Activated CD8-positive, alpha-beta memory T cell treated with anti-CD3 and anti-CD28 coated beads, Interleukin-2, amount 50 U/mL, for 48 hours (primary cell): ENCODE measurements around the gene OFD1.
"Not testable (repeated sequence)": the region's sequence is repeated elsewhere in the genome, so short reads cannot be mapped to it uniquely, and the experiment has no call there.

Source experiments
- DNase-seq: peaks from one replicate; pipeline ENCODE4 v3.0.0-alpha.2; 2020

The OFD1 gene

GRCh38 chrX:13703589-13703988, 31.0 kb upstream of the OFD1 start:
- DNase-seq = no peak

GRCh38 chrX:13711141-13711540, 23.4 kb upstream of the OFD1 start:
- no peak for DNase-seq

DNA sequence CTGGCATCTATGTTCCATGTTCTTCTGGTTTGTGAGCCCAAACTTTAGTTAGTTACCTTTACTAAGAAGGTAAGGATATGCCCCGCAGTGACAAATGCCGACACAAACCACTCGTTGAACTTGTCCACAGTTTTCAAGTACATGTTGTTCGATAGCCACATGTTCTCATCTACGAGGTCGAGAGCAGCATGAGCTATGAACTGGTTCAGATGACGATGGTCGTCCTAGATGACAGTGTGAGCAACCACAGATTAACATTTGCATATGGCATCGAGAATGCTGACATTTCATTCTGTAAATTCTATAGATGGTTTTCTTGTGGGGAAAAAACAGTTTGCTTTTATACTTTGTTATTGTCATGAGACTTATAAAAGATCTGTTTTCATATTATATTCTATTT, 18.1 kb upstream of the OFD1 start:
- no peak for DNase-seq

- DNase-seq = no peak
Observed at GRCh38 chrX:13716905-13717304, 17.6 kb upstream of the OFD1 start.

DNA sequence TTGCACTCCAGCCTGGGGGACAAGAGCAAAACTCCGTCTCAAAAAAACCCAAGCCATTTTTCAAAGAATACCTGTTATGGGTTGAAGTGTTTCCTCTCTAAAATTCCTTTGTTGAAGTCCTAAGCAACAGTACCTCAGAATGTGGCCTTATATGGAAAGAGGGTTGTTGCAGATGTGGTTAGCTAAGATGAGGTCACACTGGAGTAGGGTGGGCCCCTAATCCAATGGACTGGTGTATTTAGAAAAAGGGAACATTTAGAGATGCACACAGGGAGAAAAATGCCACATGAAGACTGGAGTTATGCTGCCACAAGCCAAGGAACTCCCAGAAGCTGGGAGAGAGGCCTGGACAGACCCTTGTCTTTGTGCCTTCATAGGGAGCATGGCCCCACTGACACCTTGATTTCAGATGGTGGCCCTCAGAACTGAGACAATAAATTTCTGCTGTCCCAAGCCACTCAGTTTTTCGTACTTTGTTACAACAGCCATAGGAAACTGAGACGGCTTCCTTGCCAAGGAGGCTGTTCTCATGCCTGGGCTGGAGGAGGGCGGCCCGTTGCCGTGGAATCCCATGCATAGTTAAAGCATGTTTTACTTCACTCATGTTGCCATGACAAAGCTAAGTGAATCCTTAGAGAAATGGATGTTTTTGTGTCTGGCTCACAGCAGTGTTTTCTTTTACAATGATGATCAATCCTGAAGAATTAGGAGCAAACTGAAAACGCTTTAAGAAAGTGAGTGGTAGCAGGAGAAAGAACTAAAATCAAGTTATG, 16.7 kb upstream of the OFD1 start:
- no peak for DNase-seq

DNA sequence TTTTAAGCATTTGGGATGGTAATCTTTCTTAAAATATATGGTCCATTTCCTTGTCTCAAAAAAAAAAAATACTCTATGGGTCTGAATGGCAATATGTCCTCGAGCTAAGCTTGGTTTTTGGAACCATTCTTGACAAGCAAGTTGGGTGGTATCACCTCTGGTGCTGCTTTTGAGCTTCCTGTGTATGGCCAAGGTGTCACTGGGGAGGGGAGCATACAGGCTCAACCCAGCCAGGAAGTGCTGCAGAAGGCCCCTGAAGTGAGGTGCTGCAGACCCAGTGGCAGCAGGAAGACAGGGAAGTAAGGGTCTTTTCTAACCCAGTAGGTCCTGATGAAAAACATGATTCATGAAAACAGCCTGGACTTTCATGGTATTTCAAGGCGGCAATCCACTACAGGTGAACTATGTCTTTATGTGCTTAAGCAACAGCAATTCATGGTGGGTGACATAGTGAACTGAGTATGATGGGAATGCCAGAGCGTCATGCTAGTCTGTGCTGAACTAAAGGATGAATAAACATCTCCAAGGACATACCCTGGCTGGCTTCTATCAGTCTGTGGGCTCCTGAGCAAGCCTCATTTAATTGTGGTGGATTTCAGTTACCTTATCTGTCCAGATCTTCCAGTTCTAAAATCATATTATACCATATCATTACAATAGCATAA, 15.2 kb upstream of the OFD1 start:
- DNase-seq = no peak

GRCh38 chrX:13721371-13721770, 13.2 kb upstream of the OFD1 start:
- DNase-seq = no peak

DNA sequence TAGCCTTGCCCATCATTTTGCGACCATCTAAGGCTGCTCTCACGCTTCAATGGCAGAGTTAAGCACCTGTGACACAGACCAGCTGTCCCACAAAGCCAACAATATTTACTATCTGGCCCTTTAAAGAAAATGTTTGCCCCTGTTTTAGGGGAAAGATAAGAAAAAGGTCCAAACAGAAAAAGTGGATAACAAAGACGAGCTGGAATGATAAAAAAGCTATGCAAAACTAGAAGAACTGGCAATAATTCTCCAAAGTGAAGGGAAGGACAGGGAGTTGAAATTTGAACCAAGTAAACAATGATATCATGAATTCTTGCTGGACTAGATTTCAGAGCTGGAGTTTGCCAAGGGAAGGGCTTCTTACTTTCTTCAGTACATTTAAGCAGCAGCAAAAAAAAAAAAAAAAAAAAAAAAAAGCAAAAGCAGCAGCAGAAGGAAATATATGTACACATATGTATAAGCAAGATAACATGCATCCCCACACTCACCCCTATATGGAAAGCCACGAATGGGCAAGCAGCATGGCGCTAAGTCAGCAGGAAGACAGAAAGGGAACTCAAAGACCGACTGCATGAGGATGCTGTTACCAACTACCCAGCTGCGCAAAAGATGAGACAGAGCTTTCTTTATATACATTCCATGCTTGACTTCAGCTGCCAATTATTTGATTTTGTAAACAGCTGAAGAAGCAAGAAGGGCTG, 12.6 kb upstream of the OFD1 start:
- no peak for DNase-seq

DNA sequence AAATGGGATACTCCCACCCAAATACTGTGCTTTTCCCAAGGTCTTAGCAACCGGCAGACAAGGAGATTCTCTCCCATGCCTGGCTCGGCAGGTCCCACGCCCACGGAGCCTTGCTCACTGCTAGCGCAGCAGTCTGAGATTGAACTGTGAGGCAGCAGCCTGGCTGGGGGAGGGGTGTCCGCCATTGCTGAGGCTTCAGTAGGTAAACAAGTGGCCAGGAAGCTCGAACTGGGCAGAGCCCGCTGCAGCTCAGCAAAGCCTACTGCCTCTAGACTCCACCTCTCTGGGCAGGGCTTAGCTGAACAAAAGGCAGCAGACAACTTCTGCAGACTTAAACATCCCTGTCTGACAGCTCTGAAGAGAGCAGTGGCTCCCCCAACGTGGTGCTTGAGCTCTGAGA, 9.7 kb upstream of the OFD1 start:
- DNase-seq = peak; percentile 56

DNA sequence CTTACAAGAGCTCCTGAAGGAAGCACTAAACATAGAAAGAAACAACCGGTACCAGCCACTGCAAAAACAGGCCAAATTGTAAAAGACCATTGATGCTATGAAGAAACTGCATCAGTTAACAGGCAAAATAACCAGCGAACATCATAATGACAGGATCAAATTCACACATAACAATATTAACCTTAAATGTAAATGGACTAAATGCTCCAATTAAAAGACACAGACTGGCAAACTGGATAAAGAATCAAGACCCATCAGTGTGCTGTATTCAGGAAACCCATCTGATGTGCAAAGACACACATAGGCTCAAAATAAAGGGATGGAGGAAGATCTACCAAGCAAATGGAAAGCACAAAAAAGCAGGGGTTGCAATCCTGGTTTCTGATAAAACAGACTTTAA, 8.0 kb upstream of the OFD1 start:
- not testable (repeated sequence) for DNase-seq

- DNase-seq = not testable (repeated sequence)
Observed at GRCh38 chrX:13730523-13730922, 4.0 kb upstream of the OFD1 start.

DNA sequence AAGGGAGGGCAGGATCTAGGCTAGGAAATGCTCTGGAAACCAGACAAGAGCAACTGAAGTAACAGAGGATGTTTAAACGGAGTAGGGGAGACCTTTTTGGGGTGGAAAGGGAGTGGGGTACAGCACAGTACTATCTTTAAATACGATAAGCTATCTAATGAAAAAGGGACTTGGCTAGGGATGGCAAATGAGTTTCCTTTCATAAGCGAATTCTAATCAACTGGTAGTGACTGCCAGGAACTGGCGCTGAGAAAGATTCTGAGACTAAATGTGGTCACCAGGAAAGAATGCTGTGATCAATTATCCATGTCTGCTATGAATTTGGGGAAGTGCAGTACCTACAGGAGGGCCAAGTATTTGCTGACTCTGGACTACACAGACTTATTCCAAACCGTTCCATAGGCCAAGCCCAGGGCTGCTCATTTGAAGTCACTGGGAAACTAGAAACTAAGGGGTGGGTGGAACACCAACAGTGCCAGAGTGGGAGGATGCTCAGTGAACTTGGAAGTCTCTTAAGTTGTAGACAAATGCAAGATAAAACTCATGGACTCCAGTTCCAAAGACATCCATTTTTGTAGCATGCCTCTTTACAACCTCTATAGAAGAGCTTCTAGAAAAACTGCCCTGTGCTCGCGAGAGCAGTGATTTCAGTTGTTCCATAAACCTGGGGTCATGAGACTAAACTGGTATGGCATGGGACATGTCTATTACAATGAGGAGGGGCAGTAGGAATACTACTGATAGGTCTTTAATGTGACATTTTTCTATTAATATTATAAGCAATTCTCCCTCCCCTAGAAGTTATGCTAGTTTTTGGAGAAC, 2.1 kb upstream of the OFD1 start:
- DNase-seq = no peak

DNA sequence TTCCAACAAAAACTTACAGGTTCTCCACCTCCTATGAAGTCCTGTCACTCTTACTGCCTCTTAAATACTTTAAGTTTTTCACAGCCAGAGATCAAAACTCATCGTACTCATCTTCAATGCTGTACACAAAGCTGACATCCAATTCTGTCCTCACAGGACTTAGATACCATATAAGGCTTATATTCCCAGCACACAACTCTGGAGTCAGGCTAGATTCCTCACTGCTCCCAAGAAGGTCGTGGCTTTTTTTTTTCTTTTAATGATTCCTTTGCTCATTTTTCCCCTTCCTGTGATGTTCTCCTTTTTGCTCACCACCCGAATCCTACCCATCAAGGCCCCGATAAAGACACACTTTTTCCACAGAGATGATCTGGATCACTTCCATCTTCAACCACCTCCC, 1.0 kb upstream of the OFD1 start:
- DNase-seq = no peak

DNA sequence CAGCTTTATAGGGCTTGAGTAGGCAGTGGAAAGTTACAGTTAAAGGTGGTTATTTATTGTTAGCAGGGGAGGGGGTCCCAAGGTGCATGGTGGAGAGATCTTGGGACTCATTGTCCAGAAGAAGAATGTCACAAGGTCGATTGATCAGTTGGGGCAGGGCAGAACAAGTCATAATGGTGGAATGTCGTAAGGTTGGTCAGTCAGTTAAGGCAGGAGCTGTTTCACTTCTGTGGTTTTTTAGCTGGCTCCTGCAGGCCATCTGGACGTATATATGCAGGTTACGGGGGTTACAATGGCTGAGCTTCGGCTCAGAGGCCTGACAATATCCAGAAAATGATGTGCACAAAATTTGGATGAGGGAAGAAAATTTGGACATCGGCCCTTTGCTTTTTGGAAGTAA, 7.1 kb downstream of the OFD1 start:
- no peak for DNase-seq

- DNase-seq = no peak
Observed at GRCh38 chrX:13742397-13743176, 8.0 kb downstream of the OFD1 start.

DNA sequence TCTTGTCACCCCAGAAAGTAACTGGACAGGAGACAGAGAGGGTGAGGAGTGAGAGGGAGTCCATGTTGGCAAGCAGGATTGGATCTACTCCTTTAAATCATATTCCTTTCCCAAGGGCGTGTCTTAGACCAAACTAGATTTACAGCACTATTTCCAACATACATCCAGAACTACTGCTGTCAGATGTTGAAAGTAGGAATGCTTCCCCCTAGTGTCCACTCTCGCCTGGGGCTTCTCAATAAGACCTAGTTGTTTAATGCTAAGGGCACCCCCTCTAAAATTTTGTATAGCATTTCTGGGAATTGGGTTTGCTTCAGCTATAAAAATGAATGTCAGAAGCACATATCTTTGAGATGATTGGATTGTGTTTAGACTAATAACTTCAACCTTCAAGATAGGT, 13.3 kb downstream of the OFD1 start:
- DNase-seq = no peak

GRCh38 chrX:13748486-13748885, 13.9 kb downstream of the OFD1 start:
- DNase-seq = no peak

DNA sequence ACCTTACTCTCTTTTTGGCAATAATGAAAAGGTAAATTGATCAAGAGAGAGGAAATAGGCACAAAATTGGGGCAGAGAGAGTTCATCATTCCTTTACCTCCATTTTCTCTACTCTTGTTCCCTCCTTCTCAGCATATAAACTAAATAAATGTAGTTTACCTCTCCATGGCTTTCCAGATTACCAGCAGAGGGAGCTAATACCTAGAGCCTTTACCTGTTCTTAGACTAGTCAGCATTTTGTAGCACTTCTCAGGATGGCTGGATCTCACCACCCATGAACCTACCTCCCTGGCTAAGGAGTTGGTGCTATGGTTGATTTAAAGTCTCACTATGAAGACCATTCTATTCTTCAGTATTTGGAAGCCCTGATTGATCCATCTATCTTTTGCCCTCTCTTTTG, 15.7 kb downstream of the OFD1 start:
- DNase-seq = no peak

DNA sequence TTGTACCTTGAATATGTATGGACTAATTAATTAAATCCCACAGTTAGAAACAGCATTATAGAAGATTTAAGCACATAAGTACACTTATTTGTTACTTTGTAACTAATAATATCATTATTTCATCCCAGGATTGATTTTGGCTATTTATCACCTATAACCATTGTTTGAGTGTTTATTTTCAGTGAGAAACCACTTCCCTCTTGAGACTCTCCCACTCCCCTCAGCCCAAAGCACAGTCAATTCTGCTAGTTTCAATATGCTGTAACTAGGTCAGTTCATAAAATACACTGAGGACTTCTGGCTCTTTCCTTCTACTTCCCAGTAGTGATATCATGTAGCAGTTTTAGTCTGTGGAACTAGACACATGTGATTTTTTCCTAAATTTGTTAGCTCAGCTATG, 16.3 kb downstream of the OFD1 start:
- no peak for DNase-seq

- no peak for DNase-seq
Observed at GRCh38 chrX:13752141-13752540, 17.6 kb downstream of the OFD1 start.

GRCh38 chrX:13752646-13753045, 18.1 kb downstream of the OFD1 start:
- DNase-seq = no peak

DNA sequence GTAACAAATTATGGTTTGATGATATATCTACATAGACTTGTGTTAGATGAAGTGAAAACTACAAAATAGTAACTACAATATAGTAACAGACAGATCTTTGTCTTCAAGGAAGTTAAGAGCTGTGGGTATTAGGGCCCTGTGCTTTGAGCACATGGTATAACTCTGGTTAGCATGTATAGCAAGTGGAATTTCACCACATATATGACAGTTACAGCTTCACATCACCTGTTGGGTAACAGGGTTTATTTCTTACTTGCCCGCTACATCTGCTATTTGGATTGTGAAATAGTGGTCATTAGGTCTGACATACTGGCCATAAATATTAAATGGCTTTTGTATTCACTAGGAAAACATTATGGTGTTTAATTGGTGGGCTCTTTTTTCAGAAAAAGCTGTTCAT, 20.2 kb downstream of the OFD1 start:
- DNase-seq = no peak
